NCI-H748 treated with DMSO at 0.1 percent for 48 hours (cell line): ENCODE results near the gene ZNF195.
"Not testable (repeated sequence)": the region's sequence is repeated elsewhere in the genome, so short reads cannot be mapped to it uniquely, and the experiment has no call there.

ENCODE experiments used
- DNase-seq: peaks from one replicate; lab custom pipeline; 2025; lab: John Stamatoyannopoulos, UW

Gene ZNF195

DNA sequence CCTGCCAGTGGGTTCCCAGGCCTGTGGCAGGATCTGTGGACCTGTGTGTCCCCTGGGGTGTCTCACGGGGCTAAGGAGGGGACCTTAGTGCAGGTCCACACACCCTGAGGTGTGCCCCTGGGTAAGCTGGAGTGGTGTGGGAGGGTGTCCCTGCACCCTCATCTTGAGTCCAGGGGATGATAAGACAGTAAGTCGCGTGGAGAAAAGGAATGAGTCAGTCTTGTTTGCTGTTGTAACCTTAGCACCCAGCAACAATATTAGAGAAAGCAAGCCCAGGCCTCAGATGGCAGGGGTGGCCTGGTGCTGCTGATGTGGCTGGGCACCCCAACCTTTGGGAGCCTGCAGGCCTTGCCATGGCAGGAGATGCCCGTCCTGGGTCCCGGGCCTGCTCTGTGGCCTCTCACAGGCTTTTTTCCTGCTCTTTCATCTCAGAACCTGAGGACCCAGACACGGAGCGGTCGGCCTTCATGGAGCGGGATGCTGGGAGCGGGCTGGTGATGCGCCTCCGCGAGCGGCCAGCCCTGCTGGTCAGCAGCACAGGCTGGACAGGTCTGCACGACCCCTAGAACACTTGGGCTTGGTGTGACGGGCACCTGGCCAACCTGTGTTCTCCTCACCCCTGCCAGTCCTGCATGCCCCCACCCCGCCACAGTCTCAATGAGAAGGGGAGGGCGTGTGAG lies 23.4 kb upstream of the ZNF195 start:
- DNase-seq, result not testable (repeated sequence)

- DNase-seq, result not testable (repeated sequence)
These were observed 22.1 kb upstream of the ZNF195 start for GRCh38 chr11:3401052-3401451.

DNA sequence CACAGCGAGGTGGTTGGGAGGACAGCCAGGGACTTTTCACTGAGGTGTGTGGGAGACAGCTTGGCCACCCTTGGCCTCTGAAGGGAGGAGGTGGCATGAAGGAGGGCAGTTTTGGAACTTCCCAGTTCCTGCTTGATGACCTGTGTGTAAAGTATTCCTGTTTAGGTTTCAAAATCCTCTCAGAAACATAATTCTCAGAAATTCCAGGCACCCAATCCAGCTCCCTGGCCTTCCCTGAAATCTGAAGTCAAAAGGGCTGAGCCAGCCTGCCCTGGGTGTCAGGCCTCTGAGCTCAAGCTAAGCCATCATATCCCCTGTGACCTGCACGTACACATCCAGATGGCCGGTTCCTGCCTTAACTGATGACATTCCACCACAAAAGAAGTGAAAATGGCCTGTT lies 19.6 kb upstream of the ZNF195 start:
- DNase-seq, result not testable (repeated sequence)

GRCh38 chr11:3398106-3398505 lies 19.2 kb upstream of the ZNF195 start:
- DNase-seq, result not testable (repeated sequence)

DNA sequence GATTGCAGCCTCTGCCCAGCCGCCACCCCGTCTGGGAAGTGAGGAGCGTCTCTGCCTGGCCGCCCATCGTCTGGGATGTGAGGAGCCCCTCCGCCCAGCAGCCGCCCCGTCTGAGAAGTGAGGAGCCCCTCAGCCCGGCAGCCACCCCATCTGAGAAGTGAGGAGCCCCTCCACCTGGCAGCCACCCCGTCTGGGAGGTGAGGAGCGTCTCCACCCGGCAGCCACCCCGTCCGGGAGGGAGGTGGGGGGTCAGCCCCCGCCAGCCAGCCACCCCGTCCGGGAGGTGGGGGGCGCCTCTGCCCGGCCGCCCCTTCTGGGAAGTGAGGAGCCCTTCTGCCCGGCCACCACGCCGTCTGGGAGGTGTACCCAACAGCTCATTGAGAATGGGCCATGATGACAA lies 18.3 kb upstream of the ZNF195 start:
- not testable (repeated sequence) for DNase-seq

- DNase-seq, result not testable (repeated sequence)
These were observed 16.5 kb upstream of the ZNF195 start for GRCh38 chr11:3395468-3395867.

DNA sequence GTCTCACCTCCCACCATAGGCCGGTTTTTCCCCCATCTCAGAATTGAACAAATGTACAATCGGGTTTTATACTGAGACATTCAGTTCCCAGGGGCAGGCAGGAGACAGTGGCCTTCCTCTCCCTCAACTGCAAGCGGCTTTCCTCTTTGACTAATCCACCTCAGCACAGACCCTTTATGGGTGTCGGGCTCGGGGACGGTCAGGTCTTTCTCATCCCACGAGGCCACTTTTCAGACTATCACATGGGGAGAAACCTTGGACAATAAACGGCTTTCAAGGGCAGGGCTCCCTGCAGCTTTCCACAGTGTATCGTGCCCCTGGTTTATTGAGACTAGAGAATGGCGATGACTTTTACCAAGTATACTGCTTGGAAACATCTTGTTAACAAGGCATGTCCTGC lies 16.0 kb upstream of the ZNF195 start:
- DNase-seq, result not testable (repeated sequence)

- not testable (repeated sequence) for DNase-seq
These were observed 14.5 kb upstream of the ZNF195 start for GRCh38 chr11:3393450-3393849.

- no peak for DNase-seq
These were observed 3.8 kb upstream of the ZNF195 start for GRCh38 chr11:3382613-3383285.

- DNase-seq, result no peak
These were observed 2.8 kb upstream of the ZNF195 start for GRCh38 chr11:3381794-3382193.

- DNase-seq, result no peak
These were observed 2.0 kb upstream of the ZNF195 start for GRCh38 chr11:3380706-3381545.

DNA sequence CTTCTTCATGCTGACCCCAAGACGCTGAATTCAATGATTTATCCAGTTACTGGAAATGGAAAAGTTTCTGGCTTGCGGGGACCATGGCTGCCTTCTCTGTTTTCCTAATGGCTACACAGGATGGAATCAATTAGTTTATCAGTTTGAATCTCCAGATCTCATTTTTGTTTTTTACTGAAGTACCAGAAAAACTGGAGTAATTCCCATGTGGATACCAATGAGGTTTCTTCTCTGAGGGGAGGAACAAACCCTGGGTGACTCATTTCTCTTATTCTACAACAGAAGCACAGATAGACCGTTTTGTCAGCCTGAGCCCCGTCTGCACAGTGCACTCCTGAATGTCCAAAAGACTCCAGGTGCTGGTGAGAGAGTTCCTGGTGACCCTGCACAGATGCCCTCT lies 3.4 kb downstream of the ZNF195 start:
- no peak for DNase-seq

DNA sequence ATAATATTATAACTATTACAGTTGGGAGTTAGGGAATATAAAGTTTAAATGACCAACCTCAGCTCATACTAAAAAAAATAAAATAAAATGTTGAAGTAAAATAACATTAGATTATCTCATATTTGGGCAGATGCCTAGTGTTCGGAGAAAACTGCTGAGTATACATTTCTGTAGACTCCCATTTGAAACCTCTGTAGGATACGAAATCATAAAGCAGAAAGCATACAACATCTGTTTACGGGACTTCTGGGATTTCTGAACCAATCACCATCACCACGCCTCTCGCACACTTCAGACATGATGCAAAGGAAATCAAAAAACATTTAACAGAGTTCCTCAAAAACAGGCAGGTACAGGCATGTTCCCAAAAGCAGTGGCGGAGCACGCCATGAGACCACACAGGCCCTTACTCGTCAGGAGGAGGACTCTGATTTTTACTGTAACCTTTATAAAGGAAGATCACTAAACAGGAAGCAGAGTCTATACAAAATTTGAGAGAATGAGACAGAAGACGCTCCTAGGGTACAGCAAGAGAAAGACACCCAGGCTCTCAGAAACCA lies 8.6 kb downstream of the ZNF195 start:
- DNase-seq, result no peak

- no peak for DNase-seq
These were observed 9.6 kb downstream of the ZNF195 start for GRCh38 chr11:3369366-3369765.

DNA sequence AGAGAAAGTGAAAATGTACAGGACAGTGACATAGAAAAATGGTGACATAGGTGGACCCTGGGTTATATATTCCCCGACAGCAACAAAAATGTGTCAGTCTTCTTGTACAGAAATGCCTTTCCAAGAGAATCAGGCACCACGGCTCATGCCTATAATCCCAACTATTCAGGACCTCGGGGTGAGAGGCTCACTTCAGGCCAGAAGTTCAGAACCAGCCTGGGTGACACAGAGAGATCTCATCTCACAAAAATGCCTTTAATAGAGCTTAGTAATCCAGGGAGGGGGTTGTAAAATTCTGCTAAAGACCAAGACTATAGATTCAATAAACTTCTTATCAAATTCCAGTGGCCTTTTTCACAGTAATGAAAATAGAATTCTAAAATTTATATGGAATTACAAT lies 10.7 kb downstream of the ZNF195 start:
- DNase-seq, result no peak

GRCh38 chr11:3367221-3367620 lies 11.7 kb downstream of the ZNF195 start:
- no peak for DNase-seq

DNA sequence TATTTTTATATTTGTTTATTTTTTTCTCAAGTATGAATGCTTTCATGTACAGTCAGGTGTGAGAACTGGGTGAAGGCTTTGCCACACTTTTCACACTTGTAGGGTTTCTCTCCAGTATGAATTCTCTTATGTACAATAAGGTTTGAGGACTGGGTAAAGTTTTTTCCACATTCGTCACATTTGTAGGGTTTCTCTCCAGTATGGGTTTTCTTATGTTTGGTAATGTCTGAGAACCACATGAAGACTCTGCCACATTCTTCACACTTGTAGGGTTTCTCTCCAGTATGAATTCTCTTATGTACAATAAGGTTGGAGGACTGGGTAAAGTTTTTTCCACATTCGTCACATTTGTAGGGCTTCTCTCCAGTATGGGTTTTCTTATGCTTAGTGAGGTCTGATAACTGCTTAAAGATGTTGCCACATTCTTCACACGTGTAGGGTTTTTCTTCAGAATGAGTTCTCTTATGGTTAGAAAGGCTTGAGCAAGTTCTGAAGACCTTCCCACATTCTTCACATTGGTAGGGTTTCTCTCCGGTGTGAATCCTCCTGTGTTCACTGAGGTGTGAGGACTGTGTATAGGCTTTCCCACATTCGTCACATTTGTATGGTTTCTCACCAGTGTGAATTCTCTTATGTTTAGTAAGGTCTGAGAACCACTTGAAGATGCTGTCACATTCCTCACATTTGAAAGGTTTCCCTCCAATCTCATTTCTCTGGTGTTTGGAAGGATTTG lies 19.7 kb downstream of the ZNF195 start:
- DNase-seq, result no peak

DNA sequence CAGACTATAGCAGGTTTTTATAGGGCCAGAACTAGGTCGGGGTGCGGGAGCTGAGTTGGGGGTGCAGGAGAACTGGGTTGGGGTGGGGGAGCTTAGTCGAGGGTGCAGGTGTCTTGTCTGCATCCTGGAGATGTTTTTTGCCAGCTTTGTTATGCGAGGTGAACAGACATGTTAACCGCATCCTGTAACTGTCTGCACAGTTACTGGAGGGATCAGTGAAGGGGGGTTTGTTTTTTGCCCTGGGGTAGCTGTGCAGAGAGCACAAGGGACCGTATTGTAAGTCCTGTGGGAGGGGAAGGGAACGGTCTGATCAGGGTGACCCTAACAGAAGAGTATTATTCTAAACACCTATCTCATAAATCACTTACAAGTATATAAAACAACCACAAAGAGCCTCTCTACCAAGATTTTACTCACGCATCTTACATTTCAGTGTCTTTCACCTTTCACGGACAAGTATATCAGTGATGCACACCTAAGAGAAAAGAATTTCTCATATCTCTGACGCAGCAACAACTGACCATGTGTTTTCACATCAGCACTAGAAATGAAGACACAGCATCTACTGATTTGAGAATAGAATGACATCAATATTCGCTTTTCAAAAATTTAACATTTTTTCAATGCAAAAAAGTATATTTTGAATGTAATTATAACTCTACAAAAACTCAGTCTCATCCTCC lies 20.8 kb downstream of the ZNF195 start:
- DNase-seq, result no peak

DNA sequence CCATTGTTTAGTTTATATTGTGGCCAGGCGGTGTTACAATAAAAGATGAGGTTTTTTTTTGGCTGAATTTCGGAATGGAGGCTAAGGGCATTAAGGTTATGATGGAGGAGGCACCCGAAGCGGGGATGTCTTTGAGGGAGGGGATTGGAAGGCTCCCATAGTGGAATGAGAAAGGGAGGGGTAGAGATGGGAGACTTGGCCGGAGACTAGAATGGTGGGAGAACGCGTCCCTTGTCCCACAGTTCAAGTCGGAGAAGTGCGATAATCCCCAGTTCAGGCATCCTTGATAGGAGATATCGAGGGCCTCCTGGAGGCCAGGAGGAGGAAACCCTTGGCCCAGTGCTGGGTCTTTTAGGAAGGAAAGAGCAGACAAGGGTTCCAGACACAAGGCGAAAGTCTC lies 21.6 kb downstream of the ZNF195 start:
- no peak for DNase-seq

- no peak for DNase-seq
These were observed 22.1 kb downstream of the ZNF195 start for GRCh38 chr11:3356858-3357257.

DNA sequence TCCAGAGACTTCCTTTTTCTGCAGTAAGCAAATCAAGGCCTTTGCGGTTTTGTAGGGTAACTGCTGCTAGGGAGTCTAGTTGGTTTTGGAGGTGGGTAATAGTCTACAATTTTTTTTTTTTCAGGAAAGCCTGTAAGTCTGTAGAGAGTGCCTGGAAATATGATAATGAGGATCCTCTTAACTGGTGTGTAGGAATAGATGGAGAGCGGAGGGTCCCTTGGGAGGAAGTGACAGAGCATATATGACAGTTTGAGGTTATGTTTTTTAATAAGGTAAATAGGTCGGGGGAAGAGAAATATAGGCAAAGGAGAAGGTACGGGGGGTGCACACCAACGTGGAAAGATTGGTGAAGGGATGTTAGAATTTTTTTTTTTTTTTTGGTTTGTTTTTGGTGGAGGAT lies 25.9 kb downstream of the ZNF195 start:
- DNase-seq, result no peak
